Measurements from ENCODE around the gene LRSAM1.
"Not testable (repeated sequence)": the region's sequence is repeated elsewhere in the genome, so short reads cannot be mapped to it uniquely, and the experiment has no call there.

Gene LRSAM1

GRCh38 chr9:127463382-127463781 is 12.1 kb downstream of the LRSAM1 start:
- no peak for DNase-seq

GRCh38 chr9:127463911-127464310 is 12.6 kb downstream of the LRSAM1 start:
- DNase-seq = no peak

- DNase-seq = not testable (repeated sequence)
These were observed 15.2 kb downstream of the LRSAM1 start for GRCh38 chr9:127466407-127466917.

- DNase-seq = no peak
These were observed 16.3 kb downstream of the LRSAM1 start for GRCh38 chr9:127467621-127468020.

GRCh38 chr9:127470662-127471061 is 19.4 kb downstream of the LRSAM1 start:
- DNase-seq = no peak

GRCh38 chr9:127473501-127473900 is 22.2 kb downstream of the LRSAM1 start:
- no peak for DNase-seq

- DNase-seq = no peak
These were observed 22.6 kb downstream of the LRSAM1 start for GRCh38 chr9:127473932-127474331.

- DNase-seq = no peak
These were observed 23.3 kb downstream of the LRSAM1 start for GRCh38 chr9:127474592-127474991.

GRCh38 chr9:127479507-127480081 is 28.3 kb downstream of the LRSAM1 start:
- DNase-seq = no peak

- DNase-seq = no peak
These were observed 31.4 kb downstream of the LRSAM1 start for GRCh38 chr9:127482662-127483061.

GRCh38 chr9:127485995-127486394 is 34.7 kb downstream of the LRSAM1 start:
- no peak for DNase-seq

- DNase-seq = no peak
These were observed 37.6 kb downstream of the LRSAM1 start for GRCh38 chr9:127488946-127489345.

GRCh38 chr9:127489471-127490115 is 38.3 kb downstream of the LRSAM1 start:
- DNase-seq = no peak

GRCh38 chr9:127490535-127491230 is 39.4 kb downstream of the LRSAM1 start:
- DNase-seq = no peak

GRCh38 chr9:127491516-127491915 is 40.2 kb downstream of the LRSAM1 start:
- DNase-seq = no peak

GRCh38 chr9:127492616-127493015 is 41.3 kb downstream of the LRSAM1 start:
- no peak for DNase-seq

GRCh38 chr9:127493592-127494303 is 42.4 kb downstream of the LRSAM1 start:
- DNase-seq = no peak

- DNase-seq = no peak
These were observed 43.0 kb downstream of the LRSAM1 start for GRCh38 chr9:127494304-127494702.

GRCh38 chr9:127495884-127496555 is 44.7 kb downstream of the LRSAM1 start:
- no peak for DNase-seq

GRCh38 chr9:127496974-127497373 is 45.7 kb downstream of the LRSAM1 start:
- no peak for DNase-seq

- no peak for DNase-seq
These were observed 46.5 kb downstream of the LRSAM1 start for GRCh38 chr9:127497656-127498290.

GRCh38 chr9:127498298-127498697 is 47.0 kb downstream of the LRSAM1 start:
- no peak for DNase-seq

All from T-helper 9 cell (primary cell).